ENCODE measurements around the gene AMHR2.

DNA sequence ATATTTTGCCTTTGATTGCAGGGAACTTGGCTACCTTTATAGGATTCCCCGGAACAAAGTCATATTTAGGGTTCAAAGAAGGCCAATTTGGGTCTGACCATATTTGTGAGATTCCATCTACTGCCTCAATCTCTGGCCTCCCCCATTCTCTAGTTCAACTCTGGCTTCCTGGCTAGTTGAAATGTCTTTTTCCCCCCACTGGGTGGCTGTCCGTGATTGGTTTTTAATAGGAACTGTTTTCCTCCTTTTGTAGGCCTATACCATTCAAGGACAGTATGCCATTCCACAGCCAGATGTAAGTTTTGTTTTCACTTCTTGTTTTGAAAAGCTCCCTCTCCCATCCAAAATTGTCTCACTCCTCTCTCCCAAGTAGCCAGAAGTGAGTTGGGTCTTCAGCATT lies 42.0 kb downstream of the AMHR2 start:
- TF ChIP-seq, protein P1, sequence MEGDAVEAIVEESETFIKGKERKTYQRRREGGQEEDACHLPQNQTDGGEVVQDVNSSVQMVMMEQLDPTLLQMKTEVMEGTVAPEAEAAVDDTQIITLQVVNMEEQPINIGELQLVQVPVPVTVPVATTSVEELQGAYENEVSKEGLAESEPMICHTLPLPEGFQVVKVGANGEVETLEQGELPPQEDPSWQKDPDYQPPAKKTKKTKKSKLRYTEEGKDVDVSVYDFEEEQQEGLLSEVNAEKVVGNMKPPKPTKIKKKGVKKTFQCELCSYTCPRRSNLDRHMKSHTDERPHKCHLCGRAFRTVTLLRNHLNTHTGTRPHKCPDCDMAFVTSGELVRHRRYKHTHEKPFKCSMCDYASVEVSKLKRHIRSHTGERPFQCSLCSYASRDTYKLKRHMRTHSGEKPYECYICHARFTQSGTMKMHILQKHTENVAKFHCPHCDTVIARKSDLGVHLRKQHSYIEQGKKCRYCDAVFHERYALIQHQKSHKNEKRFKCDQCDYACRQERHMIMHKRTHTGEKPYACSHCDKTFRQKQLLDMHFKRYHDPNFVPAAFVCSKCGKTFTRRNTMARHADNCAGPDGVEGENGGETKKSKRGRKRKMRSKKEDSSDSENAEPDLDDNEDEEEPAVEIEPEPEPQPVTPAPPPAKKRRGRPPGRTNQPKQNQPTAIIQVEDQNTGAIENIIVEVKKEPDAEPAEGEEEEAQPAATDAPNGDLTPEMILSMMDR (IDR thresholded peaks at IDR 0.05): no peak
- TF ChIP-seq POLR2A (IDR thresholded peaks at IDR 0.05): no peak

Measured in tibial nerve (tissue), 3 donors.